ENCODE data around the gene HS6ST3.

HS6ST3 gene

GRCh38 chr13:96161141-96161540 is 71.2 kb downstream of the HS6ST3 start:
- H3K27me3 ChIP-seq (replicated peaks; ENCODE audit: control insufficient read depth, insufficient read depth, low read length), result no peaks in the 10 kb centered on the region
- DNase-seq (ENCODE audit: low read depth), result no peak
- H3K4me1 ChIP-seq (ENCODE audit: control insufficient read depth, insufficient read depth, low read length), result no peaks in the 10 kb centered on the region
- H3K9me3 ChIP-seq (ENCODE audit: control insufficient read depth, low read length), result no peaks in the 10 kb centered on the region
- H3K9ac ChIP-seq (ENCODE audit: low read length), result no peak overlapping the region
- H3K36me3 ChIP-seq (ENCODE audit: control insufficient read depth, insufficient read depth, low read length, severe bottlenecking), result no peaks in the 10 kb centered on the region
- H3K4me3 ChIP-seq (ENCODE audit: low read length), result no peak overlapping the region

GRCh38 chr13:96165840-96166239 is 75.9 kb downstream of the HS6ST3 start:
- no peak for DNase-seq (ENCODE audit: low read depth)
- Histone ChIP-seq H3K9ac (ENCODE audit: low read length) (no peak overlapping the region), H3K4me3 (ENCODE audit: low read length) (no peak overlapping the region), H3K36me3 (ENCODE audit: control insufficient read depth, insufficient read depth, low read length, severe bottlenecking) (no peaks in the 10 kb centered on the region), H3K27me3 (replicated peaks; ENCODE audit: control insufficient read depth, insufficient read depth, low read length) (no peaks in the 10 kb centered on the region), H3K9me3 (ENCODE audit: control insufficient read depth, low read length) (no peaks in the 10 kb centered on the region), H3K4me1 (ENCODE audit: control insufficient read depth, insufficient read depth, low read length) (no peaks in the 10 kb centered on the region)

- Histone ChIP-seq H3K4me1 (ENCODE audit: control insufficient read depth, insufficient read depth, low read length) (no peaks in the 10 kb centered on the region), H3K9me3 (ENCODE audit: control insufficient read depth, low read length) (no peaks in the 10 kb centered on the region), H3K9ac (ENCODE audit: low read length) (no peak overlapping the region), H3K4me3 (ENCODE audit: low read length) (no peak overlapping the region), H3K27me3 (replicated peaks; ENCODE audit: control insufficient read depth, insufficient read depth, low read length) (no peaks in the 10 kb centered on the region), H3K36me3 (ENCODE audit: control insufficient read depth, insufficient read depth, low read length, severe bottlenecking) (no peaks in the 10 kb centered on the region)
- no peak for DNase-seq (ENCODE audit: low read depth)
Observed at GRCh38 chr13:96172066-96172465, 82.2 kb downstream of the HS6ST3 start.

- Histone ChIP-seq H3K36me3 (ENCODE audit: control insufficient read depth, insufficient read depth, low read length, severe bottlenecking) (no peaks in the 10 kb centered on the region), H3K27me3 (replicated peaks; ENCODE audit: control insufficient read depth, insufficient read depth, low read length) (no peaks in the 10 kb centered on the region), H3K9ac (ENCODE audit: low read length) (no peak overlapping the region), H3K9me3 (ENCODE audit: control insufficient read depth, low read length) (no peaks in the 10 kb centered on the region), H3K4me1 (ENCODE audit: control insufficient read depth, insufficient read depth, low read length) (peaks cover 6% of the 10 kb centered on the region), H3K4me3 (ENCODE audit: low read length) (no peak overlapping the region)
- DNase-seq (ENCODE audit: low read depth), result no peak
Observed at GRCh38 chr13:96178759-96179158, 88.9 kb downstream of the HS6ST3 start.

- Histone ChIP-seq H3K27me3 (replicated peaks; ENCODE audit: control insufficient read depth, insufficient read depth, low read length) (no peaks in the 10 kb centered on the region), H3K36me3 (ENCODE audit: control insufficient read depth, insufficient read depth, low read length, severe bottlenecking) (no peaks in the 10 kb centered on the region), H3K4me1 (ENCODE audit: control insufficient read depth, insufficient read depth, low read length) (peaks cover 6% of the 10 kb centered on the region), H3K9ac (ENCODE audit: low read length) (no peak overlapping the region), H3K9me3 (ENCODE audit: control insufficient read depth, low read length) (no peaks in the 10 kb centered on the region), H3K4me3 (ENCODE audit: low read length) (no peak overlapping the region)
- no peak for DNase-seq (ENCODE audit: low read depth)
Observed at GRCh38 chr13:96179309-96179708, 89.4 kb downstream of the HS6ST3 start.

- H3K9me3 ChIP-seq (ENCODE audit: control insufficient read depth, low read length), result no peaks in the 10 kb centered on the region
- DNase-seq (ENCODE audit: low read depth), result peak; percentile 28
- H3K4me1 ChIP-seq (ENCODE audit: control insufficient read depth, insufficient read depth, low read length), result peaks cover 6% of the 10 kb centered on the region
Observed at GRCh38 chr13:96181911-96182310, 92.0 kb downstream of the HS6ST3 start.

GRCh38 chr13:96185818-96186217 is 95.9 kb downstream of the HS6ST3 start:
- H3K9ac ChIP-seq (ENCODE audit: low read length), result no peak overlapping the region
- no peak overlapping the region for H3K4me3 ChIP-seq (ENCODE audit: low read length)
- DNase-seq (ENCODE audit: low read depth), result no peak
- H3K4me1 ChIP-seq (ENCODE audit: control insufficient read depth, insufficient read depth, low read length), result peaks cover 6% of the 10 kb centered on the region
- no peaks in the 10 kb centered on the region for H3K36me3 ChIP-seq (ENCODE audit: control insufficient read depth, insufficient read depth, low read length, severe bottlenecking)
- no peaks in the 10 kb centered on the region for H3K9me3 ChIP-seq (ENCODE audit: control insufficient read depth, low read length)
- no peaks in the 10 kb centered on the region for H3K27me3 ChIP-seq (replicated peaks; ENCODE audit: control insufficient read depth, insufficient read depth, low read length)

More at GRCh38 chr13:96181911-96182310, 92.0 kb downstream of the HS6ST3 start:
- no peak overlapping the region for H3K9ac ChIP-seq (ENCODE audit: low read length)
- H3K36me3 ChIP-seq (ENCODE audit: control insufficient read depth, insufficient read depth, low read length, severe bottlenecking), result no peaks in the 10 kb centered on the region
- no peak overlapping the region for H3K4me3 ChIP-seq (ENCODE audit: low read length)
- H3K27me3 ChIP-seq (replicated peaks; ENCODE audit: control insufficient read depth, insufficient read depth, low read length), result no peaks in the 10 kb centered on the region

GRCh38 chr13:96191367-96191766 is 101.5 kb downstream of the HS6ST3 start:
- H3K36me3 ChIP-seq (ENCODE audit: control insufficient read depth, insufficient read depth, low read length, severe bottlenecking), result no peaks in the 10 kb centered on the region

GRCh38 chr13:96193728-96194310 is 103.9 kb downstream of the HS6ST3 start:
- no peaks in the 10 kb centered on the region for H3K9me3 ChIP-seq (ENCODE audit: control insufficient read depth, low read length)
- no peak for DNase-seq (ENCODE audit: low read depth)
- no peak overlapping the region for H3K4me3 ChIP-seq (ENCODE audit: low read length)
- no peak overlapping the region for H3K9ac ChIP-seq (ENCODE audit: low read length)
- H3K4me1 ChIP-seq (ENCODE audit: control insufficient read depth, insufficient read depth, low read length), result no peaks in the 10 kb centered on the region
- H3K27me3 ChIP-seq (replicated peaks; ENCODE audit: control insufficient read depth, insufficient read depth, low read length), result no peaks in the 10 kb centered on the region
- H3K36me3 ChIP-seq (ENCODE audit: control insufficient read depth, insufficient read depth, low read length, severe bottlenecking), result no peaks in the 10 kb centered on the region

More at GRCh38 chr13:96191367-96191766, 101.5 kb downstream of the HS6ST3 start:
- Histone ChIP-seq H3K9ac (ENCODE audit: low read length) (no peak overlapping the region), H3K4me1 (ENCODE audit: control insufficient read depth, insufficient read depth, low read length) (no peaks in the 10 kb centered on the region), H3K4me3 (ENCODE audit: low read length) (no peak overlapping the region), H3K27me3 (replicated peaks; ENCODE audit: control insufficient read depth, insufficient read depth, low read length) (no peaks in the 10 kb centered on the region), H3K9me3 (ENCODE audit: control insufficient read depth, low read length) (no peaks in the 10 kb centered on the region)
- DNase-seq (ENCODE audit: low read depth), result no peak

GRCh38 chr13:96198038-96198437 is 108.1 kb downstream of the HS6ST3 start:
- Histone ChIP-seq H3K27me3 (replicated peaks; ENCODE audit: control insufficient read depth, insufficient read depth, low read length) (no peaks in the 10 kb centered on the region), H3K36me3 (ENCODE audit: control insufficient read depth, insufficient read depth, low read length, severe bottlenecking) (no peaks in the 10 kb centered on the region), H3K9ac (ENCODE audit: low read length) (no peak overlapping the region), H3K4me3 (ENCODE audit: low read length) (no peak overlapping the region), H3K4me1 (ENCODE audit: control insufficient read depth, insufficient read depth, low read length) (no peaks in the 10 kb centered on the region), H3K9me3 (ENCODE audit: control insufficient read depth, low read length) (no peaks in the 10 kb centered on the region)
- DNase-seq (ENCODE audit: low read depth), result no peak

- no peak for DNase-seq (ENCODE audit: low read depth)
- H3K9me3 ChIP-seq (ENCODE audit: control insufficient read depth, low read length), result no peaks in the 10 kb centered on the region
- H3K4me3 ChIP-seq (ENCODE audit: low read length), result no peak overlapping the region
- no peaks in the 10 kb centered on the region for H3K27me3 ChIP-seq (replicated peaks; ENCODE audit: control insufficient read depth, insufficient read depth, low read length)
- H3K9ac ChIP-seq (ENCODE audit: low read length), result no peak overlapping the region
- no peaks in the 10 kb centered on the region for H3K36me3 ChIP-seq (ENCODE audit: control insufficient read depth, insufficient read depth, low read length, severe bottlenecking)
- no peaks in the 10 kb centered on the region for H3K4me1 ChIP-seq (ENCODE audit: control insufficient read depth, insufficient read depth, low read length)
Observed at GRCh38 chr13:96199315-96199714, 109.4 kb downstream of the HS6ST3 start.

GRCh38 chr13:96200810-96201209 is 110.9 kb downstream of the HS6ST3 start:
- Histone ChIP-seq H3K4me3 (ENCODE audit: low read length) (no peak overlapping the region), H3K4me1 (ENCODE audit: control insufficient read depth, insufficient read depth, low read length) (no peaks in the 10 kb centered on the region), H3K27me3 (replicated peaks; ENCODE audit: control insufficient read depth, insufficient read depth, low read length) (no peaks in the 10 kb centered on the region), H3K9ac (ENCODE audit: low read length) (no peak overlapping the region), H3K9me3 (ENCODE audit: control insufficient read depth, low read length) (no peaks in the 10 kb centered on the region), H3K36me3 (ENCODE audit: control insufficient read depth, insufficient read depth, low read length, severe bottlenecking) (no peaks in the 10 kb centered on the region)
- no peak for DNase-seq (ENCODE audit: low read depth)

All from adipocyte (in vitro differentiated cells).